GM10847 (cell line): Measurements from ENCODE around the gene FRS3.

ENCODE experiments used
- POLR2A ChIP-seq: IDR thresholded peaks from 2 replicates; pipeline ENCODE4 v1.6.1; 2011; ENCODE audit not compliant: insufficient read length; ENCODE audit errors: extremely low read depth

The FRS3 gene

DNA sequence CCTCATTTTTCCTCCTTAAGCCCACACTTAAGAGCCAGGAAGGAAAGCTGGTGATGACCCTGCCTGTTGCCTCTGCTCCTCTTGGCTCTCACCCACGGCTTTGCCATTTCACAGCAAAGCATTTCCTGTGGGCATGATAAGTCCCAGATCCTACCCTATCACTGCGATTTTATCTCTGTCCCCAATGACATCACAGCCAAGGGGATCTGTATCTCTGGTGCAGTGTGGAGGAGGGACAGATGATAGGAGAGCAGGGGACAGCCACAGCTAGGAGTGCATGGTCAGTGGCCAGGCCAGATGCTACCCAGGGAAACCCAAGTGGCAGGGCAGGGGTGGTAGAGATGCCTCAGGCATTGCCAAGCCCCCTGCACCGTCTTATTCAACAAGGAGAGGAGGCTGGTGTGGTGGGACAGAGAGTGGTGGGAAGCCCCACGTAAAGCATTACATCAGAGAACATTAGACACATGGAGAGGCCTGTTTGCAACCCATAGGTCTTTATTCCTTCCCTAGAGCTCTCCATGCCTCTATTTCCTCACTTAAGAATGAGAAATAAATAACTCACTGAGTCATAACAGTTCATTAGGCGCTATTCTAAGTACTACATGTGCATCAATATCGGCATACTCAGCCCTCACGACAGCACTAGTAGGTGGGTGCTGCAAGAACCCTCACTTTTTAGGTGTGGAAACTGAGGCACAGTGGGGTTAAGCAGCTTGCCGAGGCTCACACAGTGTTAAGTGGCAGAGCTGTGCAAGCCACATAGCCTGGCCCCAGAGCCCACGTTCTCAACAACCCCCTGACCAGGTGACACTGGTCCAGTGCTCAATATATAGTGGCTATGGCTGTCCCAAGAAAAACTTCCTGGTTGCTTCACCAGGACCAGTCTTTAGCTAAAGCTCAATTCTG is 48.9 kb downstream of the FRS3 start:
- peak; percentile 10 for TF ChIP-seq POLR2A

DNA sequence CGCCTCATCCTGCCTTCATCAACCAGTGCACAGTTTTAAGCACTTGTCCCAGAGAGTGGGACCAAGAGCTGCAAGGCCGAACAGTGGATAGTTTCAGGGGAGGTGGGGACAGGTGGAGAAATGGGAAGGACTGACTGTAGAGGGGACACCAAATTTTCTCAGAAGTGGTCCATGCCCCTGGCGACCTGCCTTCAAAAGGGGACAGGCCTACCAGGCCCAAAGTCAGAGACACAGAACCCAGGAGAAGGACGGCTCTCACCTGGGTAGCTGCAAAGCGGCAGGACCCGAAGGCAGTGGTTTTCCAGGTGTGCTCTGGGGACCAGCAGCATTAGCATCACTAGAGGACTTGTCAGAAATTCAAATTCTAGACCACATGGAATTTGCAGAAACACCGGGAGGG is 50.1 kb downstream of the FRS3 start:
- no peak for TF ChIP-seq POLR2A

DNA sequence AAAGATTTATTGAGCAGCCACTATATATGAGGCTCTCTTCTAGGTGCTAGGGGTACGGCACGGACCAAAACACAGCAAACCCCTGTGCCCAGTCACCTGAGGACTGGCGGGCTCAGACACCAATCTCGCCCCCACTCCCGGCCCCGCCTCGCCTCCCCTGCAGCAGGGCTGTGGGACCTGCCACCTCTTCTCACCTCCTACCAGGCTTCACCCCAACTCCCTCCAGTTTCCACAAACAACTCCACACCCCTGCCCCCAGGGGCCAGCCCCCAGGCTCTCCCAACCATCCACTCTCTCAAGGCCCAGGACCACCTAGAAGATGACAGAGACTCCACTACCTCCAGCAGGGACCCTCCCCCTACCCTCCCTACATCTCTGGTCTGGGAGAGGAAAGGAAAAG is 50.7 kb downstream of the FRS3 start:
- TF ChIP-seq POLR2A = no peak

GRCh38 chr6:41728073-41728936 is 51.4 kb downstream of the FRS3 start:
- no peak for TF ChIP-seq POLR2A

DNA sequence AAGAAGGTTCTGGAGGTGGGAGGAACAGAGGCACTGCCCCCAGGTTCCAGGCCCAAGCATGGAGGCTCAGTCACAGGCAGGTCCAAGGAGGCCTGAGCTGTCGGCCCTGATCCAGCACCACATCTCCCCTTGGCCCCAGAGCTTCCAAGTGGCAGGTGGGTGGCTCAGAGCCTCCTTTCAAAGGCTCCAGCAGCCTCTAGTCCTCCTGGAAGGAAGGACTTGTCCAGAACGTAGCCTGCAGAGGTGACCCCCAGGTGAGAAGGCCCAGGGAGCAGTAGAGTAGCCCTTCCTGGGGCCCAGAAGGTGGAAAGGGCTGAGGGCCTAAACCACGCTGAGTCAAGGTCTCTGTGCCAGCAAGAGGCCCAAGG is 52.0 kb downstream of the FRS3 start:
- TF ChIP-seq POLR2A = no peak

GRCh38 chr6:41726876-41727275 is 52.8 kb downstream of the FRS3 start:
- no peak for TF ChIP-seq POLR2A

DNA sequence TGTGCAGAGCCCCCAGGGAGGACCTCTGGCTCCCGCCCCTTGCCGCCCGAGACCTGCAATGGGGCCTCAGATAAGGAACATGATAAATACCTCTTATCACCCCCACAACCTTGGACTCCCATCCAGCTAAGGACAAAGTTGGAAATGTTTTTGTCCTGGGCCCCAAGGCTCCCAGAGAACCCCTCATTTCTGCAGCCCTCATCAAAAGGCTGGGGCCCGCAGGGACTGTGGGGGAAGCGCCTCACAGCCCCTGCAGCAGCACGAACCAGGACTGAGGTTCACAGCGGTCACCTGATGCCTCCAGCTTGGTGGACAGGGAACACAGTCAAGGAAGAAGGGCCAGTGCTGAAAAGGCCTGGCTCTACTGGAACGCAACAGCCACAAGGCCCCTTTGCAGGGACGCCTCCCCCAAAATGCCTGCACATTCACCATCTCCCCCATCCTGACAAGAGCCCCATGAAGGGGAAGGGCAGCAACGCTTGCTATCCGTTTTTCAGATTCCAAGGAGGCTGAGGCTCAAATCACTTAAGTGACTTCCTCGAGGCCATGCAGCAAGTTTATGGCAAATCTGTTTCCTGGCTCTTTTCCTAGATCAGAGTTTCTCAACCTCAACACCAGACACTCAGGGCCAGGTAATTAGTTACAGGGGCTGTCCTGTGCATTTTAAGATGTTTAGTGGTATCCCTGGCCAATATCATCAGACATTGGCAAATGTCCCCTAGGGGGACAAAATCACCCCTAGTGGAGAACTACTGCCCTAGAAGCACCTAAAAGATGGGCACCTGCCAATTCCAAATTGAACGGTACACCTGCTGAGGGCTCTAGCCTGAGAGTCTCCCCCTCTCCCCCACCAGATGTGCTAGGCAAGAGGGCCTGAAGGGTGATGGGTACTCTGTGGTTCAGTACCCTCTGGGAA is 54.9 kb downstream of the FRS3 start:
- TF ChIP-seq POLR2A = no peak

DNA sequence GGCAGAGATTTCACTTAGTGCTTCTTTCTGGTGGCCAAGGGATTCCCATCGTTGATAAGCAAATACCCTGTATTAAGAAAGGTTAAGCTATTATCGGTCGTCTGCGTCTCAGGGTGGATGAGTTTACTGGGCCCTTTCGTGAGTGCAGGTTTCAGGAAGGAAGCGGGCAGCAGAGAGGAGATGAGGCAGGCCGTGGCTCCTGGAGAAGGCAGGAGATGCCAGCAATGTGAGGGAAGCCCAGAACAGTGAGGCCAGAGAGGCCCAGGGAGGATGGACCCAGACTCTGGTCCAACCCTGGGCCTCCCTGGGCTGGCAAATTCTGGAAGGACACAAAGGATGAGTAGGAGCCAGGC is 55.5 kb downstream of the FRS3 start:
- TF ChIP-seq POLR2A = no peak

GRCh38 chr6:41723530-41724227 is 56.0 kb downstream of the FRS3 start:
- peak; percentile 41 for TF ChIP-seq POLR2A

GRCh38 chr6:41722969-41723529 is 56.7 kb downstream of the FRS3 start:
- no peak for TF ChIP-seq POLR2A

GRCh38 chr6:41721414-41721813 is 58.3 kb downstream of the FRS3 start:
- no peak for TF ChIP-seq POLR2A

DNA sequence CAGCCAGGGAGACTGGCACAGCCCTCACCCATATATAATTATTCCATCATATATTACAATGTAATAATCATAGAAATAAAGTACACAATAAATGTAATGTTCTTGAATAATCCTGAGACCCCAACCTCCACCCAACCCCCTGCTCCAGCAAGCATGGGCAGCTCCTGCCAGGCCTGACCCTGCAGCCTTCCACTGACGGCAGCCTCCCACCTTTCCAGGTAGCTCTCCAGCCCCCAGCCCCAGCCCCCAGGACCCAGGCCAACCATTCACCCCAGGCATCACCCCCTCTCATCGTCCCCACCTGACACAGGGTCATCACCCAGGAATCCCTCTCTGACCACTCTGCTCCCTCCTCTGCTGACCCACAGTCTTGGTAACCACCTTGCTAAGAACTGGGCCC is 58.9 kb downstream of the FRS3 start:
- no peak for TF ChIP-seq POLR2A

DNA sequence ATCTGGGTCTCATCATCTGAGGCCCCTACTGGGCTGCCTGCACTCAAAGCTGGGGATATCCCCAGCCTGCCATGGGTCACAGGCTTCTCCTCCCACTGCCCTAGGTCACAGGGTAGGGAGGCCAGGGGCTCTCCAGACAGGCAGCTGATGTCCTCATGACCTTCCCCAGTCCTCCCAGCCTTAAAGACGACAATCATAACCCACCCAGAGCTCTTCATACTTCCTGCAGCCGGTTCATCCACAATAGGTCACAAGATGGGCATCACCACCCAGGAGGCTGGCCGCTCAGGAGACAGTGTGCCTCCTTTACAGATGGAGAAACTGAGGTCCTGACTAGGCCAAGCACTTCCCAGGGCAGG is 59.5 kb downstream of the FRS3 start:
- no peak for TF ChIP-seq POLR2A
